ENCODE data around the gene CD47. TPM values are rescaled to one million over a fixed set of nuclear protein-coding genes. Genes with fewer than 3 reads are reported as not detected.

The CD47 gene
- total RNA-seq, 1 donor from 2014 or later: 102 TPM

GRCh38 chr3:108093021-108093420 lies 2.2 kb upstream of the CD47 start:
- Histone ChIP-seq H3K27me3 (peaks cover 40% of the 10 kb centered on the region), H3K4me1 (peaks cover 12% of the 10 kb centered on the region), H3K36me3 (no peaks in the 10 kb centered on the region), H3K4me2 (no peak overlapping the region), H3K9me3 (ENCODE audit: low read depth) (no peaks in the 10 kb centered on the region), H3K9ac (no peak overlapping the region), H2AFZ (replicated peaks) (no peak overlapping the region), H3F3A (ENCODE audit: low read depth) (peaks cover 3% of the 10 kb centered on the region), H4K20me1 (ENCODE audit: low read depth) (no peaks in the 10 kb centered on the region), H3K79me2 (ENCODE audit: low read depth) (peaks cover 18% of the 10 kb centered on the region), H3K27ac (no peak overlapping the region), H3K4me3 (no peak overlapping the region)
- Mint-ChIP-seq H3K27me3 (ENCODE audit: insufficient read depth, low read depth) (peaks cover 6% of the 10 kb centered on the region), H3K9me3 (peaks cover 3% of the 10 kb centered on the region), H3K36me3 (no peaks in the 10 kb centered on the region), H3K4me3 (no peak overlapping the region), H3K27ac (no peak overlapping the region), H3K4me1 (peaks cover 12% of the 10 kb centered on the region)
- TF ChIP-seq, protein P1, sequence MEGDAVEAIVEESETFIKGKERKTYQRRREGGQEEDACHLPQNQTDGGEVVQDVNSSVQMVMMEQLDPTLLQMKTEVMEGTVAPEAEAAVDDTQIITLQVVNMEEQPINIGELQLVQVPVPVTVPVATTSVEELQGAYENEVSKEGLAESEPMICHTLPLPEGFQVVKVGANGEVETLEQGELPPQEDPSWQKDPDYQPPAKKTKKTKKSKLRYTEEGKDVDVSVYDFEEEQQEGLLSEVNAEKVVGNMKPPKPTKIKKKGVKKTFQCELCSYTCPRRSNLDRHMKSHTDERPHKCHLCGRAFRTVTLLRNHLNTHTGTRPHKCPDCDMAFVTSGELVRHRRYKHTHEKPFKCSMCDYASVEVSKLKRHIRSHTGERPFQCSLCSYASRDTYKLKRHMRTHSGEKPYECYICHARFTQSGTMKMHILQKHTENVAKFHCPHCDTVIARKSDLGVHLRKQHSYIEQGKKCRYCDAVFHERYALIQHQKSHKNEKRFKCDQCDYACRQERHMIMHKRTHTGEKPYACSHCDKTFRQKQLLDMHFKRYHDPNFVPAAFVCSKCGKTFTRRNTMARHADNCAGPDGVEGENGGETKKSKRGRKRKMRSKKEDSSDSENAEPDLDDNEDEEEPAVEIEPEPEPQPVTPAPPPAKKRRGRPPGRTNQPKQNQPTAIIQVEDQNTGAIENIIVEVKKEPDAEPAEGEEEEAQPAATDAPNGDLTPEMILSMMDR (IDR thresholded peaks at IDR 0.05): no peak
- no peak for TF ChIP-seq EZH2phosphoT487 (IDR thresholded peaks at IDR 0.05)
- no peak for TF ChIP-seq EZH2 (IDR thresholded peaks at IDR 0.05)
- DNase-seq (ENCODE audit: low spot score): no peak

GRCh38 chr3:108092501-108092900 lies 1.7 kb upstream of the CD47 start:
- Histone ChIP-seq H3K36me3 (no peaks in the 10 kb centered on the region), H3K4me3 (no peak overlapping the region), H3F3A (ENCODE audit: low read depth) (peaks cover 3% of the 10 kb centered on the region), H3K79me2 (ENCODE audit: low read depth) (peaks cover 21% of the 10 kb centered on the region), H3K9me3 (ENCODE audit: low read depth) (no peaks in the 10 kb centered on the region), H4K20me1 (ENCODE audit: low read depth) (no peaks in the 10 kb centered on the region), H3K27ac (no peak overlapping the region), H2AFZ (replicated peaks) (no peak overlapping the region), H3K9ac (no peak overlapping the region), H3K4me2 (no peak overlapping the region), H3K4me1 (peaks cover 12% of the 10 kb centered on the region), H3K27me3 (peaks cover 40% of the 10 kb centered on the region)
- peaks cover 3% of the 10 kb centered on the region for H3K9me3 Mint-ChIP-seq
- TF ChIP-seq EZH2 (IDR thresholded peaks at IDR 0.05): no peak
- TF ChIP-seq, protein P1 (IDR thresholded peaks at IDR 0.05): no peak
- no peak for TF ChIP-seq EZH2phosphoT487 (IDR thresholded peaks at IDR 0.05)
- peak overlapping the region; percentile 86 for H3K4me3 Mint-ChIP-seq
- H3K27ac Mint-ChIP-seq: no peak overlapping the region
- peaks cover 12% of the 10 kb centered on the region for H3K4me1 Mint-ChIP-seq
- DNase-seq (ENCODE audit: low spot score): no peak
- H3K36me3 Mint-ChIP-seq: no peaks in the 10 kb centered on the region
- H3K27me3 Mint-ChIP-seq (ENCODE audit: insufficient read depth, low read depth): peaks cover 6% of the 10 kb centered on the region

DNA sequence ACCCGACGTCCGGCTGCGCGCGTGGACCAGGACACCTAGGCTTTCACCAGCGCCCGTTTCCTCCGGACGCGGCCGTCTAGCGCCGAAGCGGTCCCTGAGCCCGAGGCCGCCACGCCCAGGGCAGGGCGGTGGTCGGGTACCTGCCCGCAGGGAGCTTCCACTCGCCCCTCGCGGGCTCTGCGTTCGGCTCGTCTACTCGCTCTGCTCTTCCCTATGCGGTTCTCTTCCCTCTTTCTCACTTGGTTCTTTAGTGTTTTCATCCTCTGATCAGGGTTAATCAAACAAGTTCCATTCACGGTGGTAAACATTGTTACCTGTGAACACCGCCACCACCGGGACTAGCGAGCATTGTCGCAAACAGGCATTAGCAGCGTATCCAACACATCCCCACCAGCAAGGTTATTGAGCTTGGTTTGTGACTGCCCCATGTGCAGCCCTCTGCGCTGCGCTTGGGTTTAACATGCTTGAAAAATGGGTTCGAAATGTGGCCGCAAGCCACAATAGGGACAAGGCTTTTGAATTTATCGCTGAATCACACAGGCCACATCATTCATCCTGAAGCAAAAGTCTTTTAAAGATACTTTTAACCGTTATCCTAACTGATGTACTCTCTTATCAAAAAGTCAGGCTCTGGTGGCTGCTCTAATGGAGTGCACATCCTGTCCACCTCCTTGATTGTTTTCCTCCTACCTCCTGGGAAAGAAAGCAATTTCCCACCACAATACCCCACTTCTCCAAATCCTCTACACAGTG lies 843 bp upstream of the CD47 start:
- H3K9ac ChIP-seq: no peak overlapping the region

More for the DNA sequence above, 843 bp upstream of the CD47 start:
- no peaks in the 10 kb centered on the region for H3K36me3 Mint-ChIP-seq
- Histone ChIP-seq H3F3A (ENCODE audit: low read depth) (peaks cover 3% of the 10 kb centered on the region), H3K4me2 (peak overlapping the region; percentile 95), H3K4me3 (peak overlapping the region; percentile 88), H2AFZ (replicated peaks) (peak overlapping the region; percentile 59), H3K27ac (no peak overlapping the region), H3K27me3 (peaks cover 40% of the 10 kb centered on the region), H3K79me2 (ENCODE audit: low read depth) (peaks cover 21% of the 10 kb centered on the region), H3K9me3 (ENCODE audit: low read depth) (no peaks in the 10 kb centered on the region), H3K4me1 (peaks cover 12% of the 10 kb centered on the region), H4K20me1 (ENCODE audit: low read depth) (no peaks in the 10 kb centered on the region), H3K36me3 (no peaks in the 10 kb centered on the region)
- H3K27me3 Mint-ChIP-seq (ENCODE audit: insufficient read depth, low read depth): peaks cover 6% of the 10 kb centered on the region
- peaks cover 12% of the 10 kb centered on the region for H3K4me1 Mint-ChIP-seq
- peak; percentile 54 for TF ChIP-seq EZH2phosphoT487 (IDR thresholded peaks at IDR 0.05)
- TF ChIP-seq, protein P1 (IDR thresholded peaks at IDR 0.05): no peak
- TF ChIP-seq EZH2 (IDR thresholded peaks at IDR 0.05): peak; percentile 73
- peaks cover 3% of the 10 kb centered on the region for H3K9me3 Mint-ChIP-seq
- H3K4me3 Mint-ChIP-seq: peak overlapping the region; percentile 86
- DNase-seq (ENCODE audit: low spot score): peak; percentile 42
- no peak overlapping the region for H3K27ac Mint-ChIP-seq
